ENCODE measurements around the gene LRMDA. TPM values are rescaled to one million over a fixed set of nuclear protein-coding genes. Genes with fewer than 3 reads are reported as not detected.
A peak's percentile ranks its signal among the peaks of the same experiment; 100 is the strongest.

The LRMDA gene
- total RNA-seq, 4 donors from 2014 or later, result 0.76 to 6.4 (median 1.3) TPM

DNA sequence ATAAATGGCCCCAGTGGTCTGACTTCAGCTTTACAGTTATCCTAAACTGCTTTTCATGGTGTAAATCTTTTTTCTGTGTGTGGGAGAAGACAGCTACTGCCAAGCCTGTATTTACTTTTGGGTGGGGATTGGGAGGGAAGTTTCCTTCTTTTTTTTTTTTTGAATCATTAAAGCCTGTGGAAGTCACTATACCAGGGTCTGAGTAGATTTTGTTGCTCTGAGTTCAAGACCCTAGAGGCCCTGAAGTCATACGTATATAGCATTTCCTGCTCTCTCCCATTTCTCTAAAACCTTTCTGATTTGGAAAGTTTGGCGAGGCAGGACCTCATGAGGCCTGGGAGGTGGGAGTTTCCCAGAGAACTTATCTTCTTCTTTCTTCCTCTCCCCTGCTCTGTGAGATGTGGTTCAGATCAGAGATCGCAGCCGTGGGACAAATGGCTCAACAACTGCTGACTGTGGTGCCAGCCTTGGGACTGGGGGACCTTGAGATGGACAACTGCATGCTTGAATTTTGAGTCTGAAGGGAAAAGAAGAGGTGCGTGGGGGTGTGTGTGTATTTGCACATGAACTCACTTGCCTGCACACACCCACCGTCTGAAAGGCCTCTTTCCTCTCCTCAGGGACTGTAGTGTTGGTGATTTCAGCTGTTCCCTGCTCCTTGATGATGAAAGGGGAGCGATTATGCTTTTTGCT lies 18.1 kb downstream of the LRMDA start:
- TF ChIP-seq CTCF (IDR thresholded peaks at IDR 0.05) (no peak), POLR2A (IDR thresholded peaks at IDR 0.05) (no peak)
- DNase-seq (ENCODE audit: low spot score in 2 of 2), result peak in 1 of 2 donors; percentile 49
- no peak overlapping the region for H3K4me3 ChIP-seq (ENCODE audit: low read depth, poor library complexity, severe bottlenecking)
- intact Hi-C loops (cut with DNase I; ENCODE audit: low total_unique reads), result no loop called here
- WGBS, 2 donors, result 75 to 77% methylated on average over 7 of the region's 7 CpGs

DNA sequence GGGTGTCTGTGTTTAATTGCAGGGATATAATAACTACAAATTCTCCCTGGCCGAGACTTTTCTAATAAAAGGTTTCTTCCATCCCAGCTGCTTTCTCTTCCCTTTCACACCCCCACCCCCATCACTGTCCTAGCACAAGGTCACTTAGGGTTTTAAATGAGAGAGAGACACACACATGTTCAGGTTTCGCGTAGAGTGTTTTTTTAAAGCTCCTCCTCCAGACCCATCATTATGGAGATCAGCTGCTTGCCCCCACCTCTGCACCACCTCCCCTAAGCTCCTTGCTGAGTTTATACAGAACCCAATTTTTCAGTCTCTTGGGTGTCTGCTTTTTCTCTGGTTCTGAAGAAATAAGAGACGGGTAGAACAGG lies 18.6 kb downstream of the LRMDA start:
- DNase-seq (ENCODE audit: low spot score in 2 of 2), result no peak
- 71 to 83% methylated on average over 4 of the region's 4 CpGs for WGBS, 2 donors
- no peak for TF ChIP-seq POLR2A (IDR thresholded peaks at IDR 0.05)
- TF ChIP-seq CTCF (IDR thresholded peaks at IDR 0.05), result no peak
- intact Hi-C loops (cut with DNase I; ENCODE audit: low total_unique reads), result no loop called here
- H3K4me3 ChIP-seq (ENCODE audit: low read depth, poor library complexity, severe bottlenecking), result no peak overlapping the region

DNA sequence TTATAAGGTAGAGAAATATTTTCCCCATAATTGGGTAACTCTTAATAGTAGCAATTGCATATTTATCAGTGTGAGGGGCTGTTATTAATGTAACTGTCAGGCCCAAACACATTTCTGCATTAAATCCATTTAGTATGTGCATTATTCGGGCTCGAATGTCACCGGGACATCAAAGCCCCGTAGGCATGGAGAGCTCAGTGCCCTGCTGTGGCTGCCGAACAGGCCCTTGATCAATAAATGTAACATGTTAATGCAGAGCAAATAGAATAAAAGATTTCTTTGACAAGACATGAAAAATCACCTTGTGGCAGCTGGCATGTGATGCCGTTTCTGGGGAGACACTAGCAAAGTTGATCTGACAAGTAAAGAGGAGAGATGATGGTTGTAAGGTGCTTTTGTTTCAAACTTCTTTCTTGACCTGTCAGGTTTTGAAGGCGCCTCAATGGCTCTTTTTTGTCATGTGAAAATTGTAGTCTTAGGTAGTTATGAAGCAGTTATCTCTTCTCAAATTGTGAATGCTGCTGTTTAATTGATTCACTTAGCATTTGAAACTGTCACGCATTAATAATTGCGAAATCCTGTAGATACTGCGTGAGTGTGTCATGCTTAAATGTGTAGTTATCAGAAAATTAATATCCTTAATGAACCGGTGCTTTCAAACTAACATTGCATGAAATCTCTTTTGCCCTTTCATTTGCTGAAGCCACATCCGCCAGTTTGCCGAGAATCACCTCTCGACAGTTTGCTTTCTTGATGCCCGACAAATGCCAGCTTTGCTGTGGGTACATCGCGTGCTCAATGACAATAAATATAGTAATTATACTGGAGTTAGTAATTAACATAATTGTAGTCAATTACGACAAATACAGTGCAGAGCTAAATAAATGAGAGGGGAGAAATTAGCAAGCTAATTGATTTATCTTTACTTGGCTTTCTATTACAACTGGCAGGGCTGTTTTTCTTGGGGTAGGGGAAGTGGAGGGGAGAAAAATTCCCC lies 19.5 kb downstream of the LRMDA start:
- TF ChIP-seq POLR2A (IDR thresholded peaks at IDR 0.05), result no peak
- no peak for TF ChIP-seq CTCF (IDR thresholded peaks at IDR 0.05)
- DNase-seq (ENCODE audit: low spot score in 2 of 2), result peak in 1 of 2 donors; percentile 17
- 87% methylated on average over 18 of the region's 18 CpGs for WGBS, 2 donors
- H3K4me3 ChIP-seq (ENCODE audit: low read depth, poor library complexity, severe bottlenecking), result no peak overlapping the region
- intact Hi-C loops (cut with DNase I; ENCODE audit: low total_unique reads), result no loop called here

- intact Hi-C loops (cut with DNase I; ENCODE audit: low total_unique reads), result no loop called here
- H3K4me3 ChIP-seq (ENCODE audit: low read depth, poor library complexity, severe bottlenecking), result no peak overlapping the region
- 75 to 77% methylated on average over 5 of the region's 5 CpGs for WGBS, 2 donors
- DNase-seq (ENCODE audit: low spot score in 2 of 2), result peak in 1 of 2 donors; percentile 52
- TF ChIP-seq POLR2A (IDR thresholded peaks at IDR 0.05) (no peak), CTCF (IDR thresholded peaks at IDR 0.05) (no peak)
Observed at GRCh38 chr10:75451831-75452230, 20.4 kb downstream of the LRMDA start.

DNA sequence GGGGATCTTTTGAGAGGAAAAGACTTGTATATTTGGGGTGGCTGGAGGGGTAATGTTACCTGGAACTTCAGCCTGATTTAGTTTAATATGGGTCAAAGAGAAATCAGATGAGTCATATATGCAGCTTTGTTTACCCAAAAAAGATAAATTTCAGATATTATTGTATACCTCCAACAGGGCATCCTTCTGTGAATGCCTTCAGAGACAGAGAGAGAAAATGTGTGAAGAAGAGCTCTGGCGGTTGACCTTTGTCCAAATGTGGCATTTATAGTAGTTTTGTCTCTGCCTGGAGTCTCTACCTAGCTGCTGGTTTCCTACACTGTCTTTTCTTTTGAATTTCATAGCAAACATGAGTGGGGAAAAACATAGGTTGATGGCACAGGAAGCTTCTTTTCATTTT lies 21.6 kb downstream of the LRMDA start:
- WGBS, 2 donors, result 100% methylated on average over 1 of the region's 1 CpG
- intact Hi-C loops (cut with DNase I; ENCODE audit: low total_unique reads), result no loop called here
- TF ChIP-seq CTCF (IDR thresholded peaks at IDR 0.05) (no peak), POLR2A (IDR thresholded peaks at IDR 0.05) (no peak)
- no peak for DNase-seq (ENCODE audit: low spot score in 2 of 2)
- H3K4me3 ChIP-seq (ENCODE audit: low read depth, poor library complexity, severe bottlenecking), result no peak overlapping the region
